Measurements from ENCODE around the gene FGF3. TPM values are rescaled to one million over a fixed set of nuclear protein-coding genes. Genes with fewer than 3 reads are reported as not detected.

FGF3 gene
- not detected in 2 replicates for total RNA-seq

GRCh38 chr11:69818603-69819441 is at the start of gene FGF3:
FGF3 (minus strand) TSS chr11:69819416; CDS start chr11:69818933, 483 bp downstream.

GRCh38 chr11:69775163-69775755 is 44.0 kb downstream of the FGF3 start, which contains the start of gene FGF4:
FGF4 (minus strand) TSS chr11:69775341; CDS start chr11:69775084, 257 bp downstream.

Other genes with a start within 250 kb of the FGF3 start
- 336 and 341 TPM in 2 replicates for gene CCND1, start 178.3 kb downstream of the FGF3 start, total RNA-seq
- gene LTO1, start 144.1 kb downstream of the FGF3 start, total RNA-seq: 24.6 and 27.5 TPM in 2 replicates
- gene FGF19, start 115.4 kb downstream of the FGF3 start, total RNA-seq: not detected in 2 replicates
- not detected in 2 replicates for gene FGF4, start 44.1 kb downstream of the FGF3 start, total RNA-seq